WI38 (cell line): ENCODE data around the gene GIMD1.

Experiments
- H3K4me3 ChIP-seq: 2 replicates; pipeline ENCODE4 v1.5.1; 2011; ENCODE audit warnings: low read depth, mild to moderate bottlenecking, control low read depth, low read length
- CTCF ChIP-seq: IDR thresholded peaks from 2 replicates; pipeline ENCODE4 v1.5.1; 2012; ENCODE audit warnings: low read depth, mild to moderate bottlenecking, control low read depth, low read length

Gene GIMD1

GRCh38 chr4:106366026-106366425 lies 2.6 kb downstream of the GIMD1 start:
- no peak for TF ChIP-seq CTCF
- no peak overlapping the region for H3K4me3 ChIP-seq

- TF ChIP-seq CTCF = no peak
Observed at GRCh38 chr4:106365613-106366012, 3.0 kb downstream of the GIMD1 start.

GRCh38 chr4:106364282-106364681 lies 4.3 kb downstream of the GIMD1 start:
- TF ChIP-seq CTCF = no peak
- H3K4me3 ChIP-seq = no peak overlapping the region

More at GRCh38 chr4:106365613-106366012, 3.0 kb downstream of the GIMD1 start:
- no peak overlapping the region for H3K4me3 ChIP-seq

GRCh38 chr4:106362086-106362825 lies 6.3 kb downstream of the GIMD1 start:
- H3K4me3 ChIP-seq = no peak overlapping the region
- no peak for TF ChIP-seq CTCF

GRCh38 chr4:106358899-106359298 lies 9.7 kb downstream of the GIMD1 start:
- H3K4me3 ChIP-seq = no peak overlapping the region
- TF ChIP-seq CTCF = no peak

GRCh38 chr4:106355193-106355592 lies 13.4 kb downstream of the GIMD1 start:
- H3K4me3 ChIP-seq = no peak overlapping the region
- TF ChIP-seq CTCF = no peak

GRCh38 chr4:106353786-106354185 lies 14.8 kb downstream of the GIMD1 start:
- TF ChIP-seq CTCF = no peak
- H3K4me3 ChIP-seq = no peak overlapping the region
